Measurements from ENCODE around the gene BCAR3.

BCAR3 gene

GRCh38 chr1:93623875-93624274, 57.8 kb downstream of the BCAR3 start:
- H3F3A ChIP-seq (ENCODE audit: insufficient read depth) = no peaks in the 10 kb centered on the region

DNA sequence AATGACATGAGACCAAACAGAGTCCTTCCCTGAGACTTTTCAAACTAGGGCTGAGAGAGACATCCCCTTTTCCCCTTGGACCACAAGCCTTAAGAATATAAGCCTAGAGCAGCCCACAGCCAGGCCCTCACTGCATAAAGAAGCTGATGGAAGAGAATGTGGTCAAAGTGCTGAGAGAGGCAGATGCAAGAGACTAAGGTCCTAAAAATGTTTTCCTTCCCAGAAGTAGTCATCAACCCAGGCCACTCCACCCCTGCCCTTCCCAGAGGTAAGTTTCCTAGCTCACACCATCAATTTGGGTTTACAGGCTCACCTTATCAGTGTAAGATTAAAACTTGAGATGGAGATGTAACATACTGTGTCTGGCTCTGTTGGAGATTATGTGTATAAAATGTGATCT, 58.2 kb downstream of the BCAR3 start:
- Histone ChIP-seq H3K9me2 (replicated peaks; ENCODE audit: insufficient read depth, low read length) (no peaks in the 10 kb centered on the region), H3F3A (ENCODE audit: insufficient read depth) (no peaks in the 10 kb centered on the region), H3K79me2 (ENCODE audit: insufficient read depth, low read length) (no peaks in the 10 kb centered on the region)

More at GRCh38 chr1:93623875-93624274, 57.8 kb downstream of the BCAR3 start:
- Histone ChIP-seq H2AFZ (ENCODE audit: low read depth, low read length, severe bottlenecking) (no peak overlapping the region), H4K20me1 (ENCODE audit: low read depth, low read length) (no peaks in the 10 kb centered on the region), H3K4me2 (ENCODE audit: low read depth, low read length, poor library complexity, severe bottlenecking) (no peak overlapping the region), H3K9me2 (replicated peaks; ENCODE audit: insufficient read depth, low read length) (no peaks in the 10 kb centered on the region), H3K79me2 (ENCODE audit: insufficient read depth, low read length) (no peaks in the 10 kb centered on the region), H3K9me3 (ENCODE audit: insufficient read depth, low read length) (no peaks in the 10 kb centered on the region), H3K27ac (ENCODE audit: low read depth, low read length) (no peak overlapping the region), H3K9ac (ENCODE audit: low read length) (no peak overlapping the region), H3K36me3 (ENCODE audit: low read length) (no peaks in the 10 kb centered on the region), H3K4me3 (ENCODE audit: insufficient read depth, low read length, poor library complexity, severe bottlenecking) (no peak overlapping the region), H3K27me3 (ENCODE audit: low read length) (no peaks in the 10 kb centered on the region)
- no peak for TF ChIP-seq EZH2phosphoT487 (conservative IDR thresholded peaks at IDR 0.05; ENCODE audit: low read length)
- TF ChIP-seq, protein P1, sequence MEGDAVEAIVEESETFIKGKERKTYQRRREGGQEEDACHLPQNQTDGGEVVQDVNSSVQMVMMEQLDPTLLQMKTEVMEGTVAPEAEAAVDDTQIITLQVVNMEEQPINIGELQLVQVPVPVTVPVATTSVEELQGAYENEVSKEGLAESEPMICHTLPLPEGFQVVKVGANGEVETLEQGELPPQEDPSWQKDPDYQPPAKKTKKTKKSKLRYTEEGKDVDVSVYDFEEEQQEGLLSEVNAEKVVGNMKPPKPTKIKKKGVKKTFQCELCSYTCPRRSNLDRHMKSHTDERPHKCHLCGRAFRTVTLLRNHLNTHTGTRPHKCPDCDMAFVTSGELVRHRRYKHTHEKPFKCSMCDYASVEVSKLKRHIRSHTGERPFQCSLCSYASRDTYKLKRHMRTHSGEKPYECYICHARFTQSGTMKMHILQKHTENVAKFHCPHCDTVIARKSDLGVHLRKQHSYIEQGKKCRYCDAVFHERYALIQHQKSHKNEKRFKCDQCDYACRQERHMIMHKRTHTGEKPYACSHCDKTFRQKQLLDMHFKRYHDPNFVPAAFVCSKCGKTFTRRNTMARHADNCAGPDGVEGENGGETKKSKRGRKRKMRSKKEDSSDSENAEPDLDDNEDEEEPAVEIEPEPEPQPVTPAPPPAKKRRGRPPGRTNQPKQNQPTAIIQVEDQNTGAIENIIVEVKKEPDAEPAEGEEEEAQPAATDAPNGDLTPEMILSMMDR (IDR thresholded peaks at IDR 0.05; ENCODE audit: insufficient read depth, low read length, poor library complexity, severe bottlenecking) = no peak

DNA sequence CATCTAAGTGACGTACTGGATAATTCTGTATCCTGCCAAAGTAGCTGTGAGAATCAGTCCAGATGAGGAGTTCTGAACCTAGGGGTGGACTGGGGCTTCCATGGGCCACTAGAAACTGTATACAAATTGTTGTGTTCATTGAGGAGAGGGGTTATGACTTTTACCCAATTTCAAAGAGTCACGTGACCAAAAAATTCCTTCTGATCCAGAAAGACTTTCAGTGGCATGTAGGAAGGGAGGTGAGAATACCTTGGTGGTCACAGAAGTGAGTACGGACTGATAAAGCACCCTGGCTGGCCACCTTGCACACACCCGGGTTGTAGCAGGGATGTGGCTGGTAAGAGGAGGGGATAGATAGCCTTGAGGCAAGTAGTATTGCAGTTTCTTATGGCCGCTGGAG, 60.4 kb downstream of the BCAR3 start:
- H3K27me3 ChIP-seq (ENCODE audit: low read length) = no peaks in the 10 kb centered on the region
- no peaks in the 10 kb centered on the region for H3F3A ChIP-seq (ENCODE audit: insufficient read depth)
- no peak overlapping the region for H3K4me3 ChIP-seq (ENCODE audit: insufficient read depth, low read length, poor library complexity, severe bottlenecking)
- no peaks in the 10 kb centered on the region for H3K9me3 ChIP-seq (ENCODE audit: insufficient read depth, low read length)
- TF ChIP-seq, protein P1 (IDR thresholded peaks at IDR 0.05; ENCODE audit: insufficient read depth, low read length, poor library complexity, severe bottlenecking) = no peak
- TF ChIP-seq EZH2phosphoT487 (conservative IDR thresholded peaks at IDR 0.05; ENCODE audit: low read length) = no peak
- no peaks in the 10 kb centered on the region for H3K36me3 ChIP-seq (ENCODE audit: low read length)
- H3K9me2 ChIP-seq (replicated peaks; ENCODE audit: insufficient read depth, low read length) = no peaks in the 10 kb centered on the region
- H2AFZ ChIP-seq (ENCODE audit: low read depth, low read length, severe bottlenecking) = no peak overlapping the region
- no peaks in the 10 kb centered on the region for H3K79me2 ChIP-seq (ENCODE audit: insufficient read depth, low read length)
- no peak overlapping the region for H3K27ac ChIP-seq (ENCODE audit: low read depth, low read length)
- no peaks in the 10 kb centered on the region for H4K20me1 ChIP-seq (ENCODE audit: low read depth, low read length)
- H3K9ac ChIP-seq (ENCODE audit: low read length) = no peak overlapping the region
- no peak overlapping the region for H3K4me2 ChIP-seq (ENCODE audit: low read depth, low read length, poor library complexity, severe bottlenecking)

More for the DNA sequence above, 58.2 kb downstream of the BCAR3 start:
- no peak overlapping the region for H3K27ac ChIP-seq (ENCODE audit: low read depth, low read length)
- no peaks in the 10 kb centered on the region for H3K27me3 ChIP-seq (ENCODE audit: low read length)
- no peak for TF ChIP-seq EZH2phosphoT487 (conservative IDR thresholded peaks at IDR 0.05; ENCODE audit: low read length)
- TF ChIP-seq, protein P1 (IDR thresholded peaks at IDR 0.05; ENCODE audit: insufficient read depth, low read length, poor library complexity, severe bottlenecking) = no peak
- no peak overlapping the region for H3K4me3 ChIP-seq (ENCODE audit: insufficient read depth, low read length, poor library complexity, severe bottlenecking)
- no peak overlapping the region for H3K4me2 ChIP-seq (ENCODE audit: low read depth, low read length, poor library complexity, severe bottlenecking)
- no peaks in the 10 kb centered on the region for H3K9me3 ChIP-seq (ENCODE audit: insufficient read depth, low read length)
- H3K36me3 ChIP-seq (ENCODE audit: low read length) = no peaks in the 10 kb centered on the region
- no peak overlapping the region for H3K9ac ChIP-seq (ENCODE audit: low read length)
- no peak overlapping the region for H2AFZ ChIP-seq (ENCODE audit: low read depth, low read length, severe bottlenecking)
- no peaks in the 10 kb centered on the region for H4K20me1 ChIP-seq (ENCODE audit: low read depth, low read length)

All from SU-DHL-6 (cell line).